Skeletal muscle tissue (tissue), 4 donors: ENCODE data around the gene C2orf92. TPM values are rescaled to one million over a fixed set of nuclear protein-coding genes. Genes with fewer than 3 reads are reported as not detected.

Experiments used
- H3K27ac ChIP-seq: one replicate; pipeline ENCODE4 v1.7.0; 2013; ENCODE audit warnings: mild to moderate bottlenecking, low read depth, low read length, inconsistent platforms
- H3K27me3 ChIP-seq, 3 donors: one replicate each; pipeline ENCODE4 v1.7.0; 2013; ENCODE audit warnings: low read length in 3 of 3; ENCODE audit not compliant: control insufficient read depth in 3 of 3, insufficient read depth in 3 of 3
- H3K36me3 ChIP-seq, 3 donors: one replicate each; pipeline ENCODE4 v1.7.0; 2013; ENCODE audit warnings: low read length in 3 of 3; ENCODE audit not compliant: control insufficient read depth in 3 of 3, insufficient read depth in 3 of 3
- H3K4me1 ChIP-seq, 3 donors: one replicate each; pipeline ENCODE4 v1.7.0; 2013; ENCODE audit warnings: low read length in 3 of 3, mild to moderate bottlenecking in 3 of 3; ENCODE audit not compliant: control insufficient read depth in 3 of 3, insufficient read depth in 3 of 3
- H3K4me3 ChIP-seq, 3 donors: one replicate each; pipeline ENCODE4 v1.7.0; 2013; ENCODE audit warnings: low read length in 3 of 3
- H3K9ac ChIP-seq, 3 donors: one replicate each; pipeline ENCODE4 v1.7.0; 2013; ENCODE audit warnings: low read length in 3 of 3, mild to moderate bottlenecking in 3 of 3, moderate library complexity in 2 of 3, low read depth in 1 of 3
- H3K9me3 ChIP-seq, 3 donors: one replicate each; pipeline ENCODE4 v1.7.0; 2013; ENCODE audit warnings: low read length in 3 of 3; ENCODE audit not compliant: control insufficient read depth in 3 of 3
- total RNA-seq: library from RNA; depleted of rRNA; stranded (reverse); fragments of >200 nt; gene quantifications from one replicate; pipeline ENCODE4 v1.2.3, GENCODE V29; 2014
- donor health status: Osteomylitis.

The C2orf92 gene
- total RNA-seq, 1 donor from 2014 or later, result 4.7 TPM

- H3K9me3 ChIP-seq, result no peaks in the 10 kb centered on the region
- H3K4me1 ChIP-seq, result no peaks in the 10 kb centered on the region
- H3K36me3 ChIP-seq, result no peaks in the 10 kb centered on the region
- H3K4me3 ChIP-seq, result no peak overlapping the region
- no peak overlapping the region for H3K27ac ChIP-seq
- H3K27me3 ChIP-seq, result peaks cover 0 to under 1% (median 0%) of the 10 kb centered on the region in 3 donors
- no peak overlapping the region for H3K9ac ChIP-seq
Measured at GRCh38 chr2:97712693-97713295, 43.3 kb downstream of the C2orf92 start.

DNA sequence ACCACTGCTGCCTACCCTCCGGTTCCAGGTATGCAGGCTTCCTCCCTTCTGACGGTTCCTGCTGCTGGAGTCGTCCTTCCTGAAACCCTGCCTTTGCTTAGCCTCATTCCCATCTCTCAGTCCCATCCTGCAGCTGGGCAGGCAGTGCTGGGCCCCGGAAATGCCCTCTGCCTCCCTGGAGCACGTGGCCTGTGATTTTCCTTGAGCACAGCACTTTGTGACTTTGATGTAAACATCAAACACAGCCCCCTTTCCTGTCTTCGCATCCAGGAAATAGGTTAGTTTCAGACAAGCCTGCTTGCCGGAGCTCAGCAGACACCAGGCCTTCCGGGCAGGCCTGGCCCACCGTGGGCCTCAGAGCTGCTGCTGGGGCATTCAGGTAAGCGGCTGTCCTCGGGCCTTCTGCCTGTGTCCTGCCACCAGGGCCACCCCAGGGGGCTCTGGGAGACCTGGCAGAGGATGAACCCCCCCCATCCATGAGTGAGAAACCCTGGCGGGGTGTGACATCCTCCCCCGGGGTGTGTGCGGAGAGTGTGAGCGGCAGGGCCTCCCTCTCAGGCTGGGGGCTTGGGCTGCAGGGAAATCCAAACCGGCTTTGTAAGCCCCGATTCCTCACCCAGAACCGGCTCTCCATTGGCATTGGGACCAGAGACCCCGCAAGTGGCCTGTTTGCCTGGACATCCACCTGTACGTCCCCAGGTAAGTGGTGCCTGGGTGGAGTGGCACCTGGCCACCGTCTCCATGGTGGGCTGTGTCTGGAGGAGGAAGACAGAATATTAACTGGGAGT, 44.0 kb downstream of the C2orf92 start, which contains the start of gene ZAP70:
Gene ZAP70, plus strand, starts transcription at position 281 of the 788 bp plus-strand sequence. CDS start 10,461 bp downstream, outside the sequence.
- Histone ChIP-seq H3K9ac (no peak within 1 kb of the TSS), H3K27me3 (peaks cover 0 to 5% (median 0%) of the 10 kb centered on the region in 3 donors), H3K27ac (no peak within 1 kb of the TSS), H3K9me3 (no peaks in the 10 kb centered on the region), H3K36me3 (no peaks in the 10 kb centered on the region), H3K4me3 (no peak within 1 kb of the TSS), H3K4me1 (no peaks in the 10 kb centered on the region)

DNA sequence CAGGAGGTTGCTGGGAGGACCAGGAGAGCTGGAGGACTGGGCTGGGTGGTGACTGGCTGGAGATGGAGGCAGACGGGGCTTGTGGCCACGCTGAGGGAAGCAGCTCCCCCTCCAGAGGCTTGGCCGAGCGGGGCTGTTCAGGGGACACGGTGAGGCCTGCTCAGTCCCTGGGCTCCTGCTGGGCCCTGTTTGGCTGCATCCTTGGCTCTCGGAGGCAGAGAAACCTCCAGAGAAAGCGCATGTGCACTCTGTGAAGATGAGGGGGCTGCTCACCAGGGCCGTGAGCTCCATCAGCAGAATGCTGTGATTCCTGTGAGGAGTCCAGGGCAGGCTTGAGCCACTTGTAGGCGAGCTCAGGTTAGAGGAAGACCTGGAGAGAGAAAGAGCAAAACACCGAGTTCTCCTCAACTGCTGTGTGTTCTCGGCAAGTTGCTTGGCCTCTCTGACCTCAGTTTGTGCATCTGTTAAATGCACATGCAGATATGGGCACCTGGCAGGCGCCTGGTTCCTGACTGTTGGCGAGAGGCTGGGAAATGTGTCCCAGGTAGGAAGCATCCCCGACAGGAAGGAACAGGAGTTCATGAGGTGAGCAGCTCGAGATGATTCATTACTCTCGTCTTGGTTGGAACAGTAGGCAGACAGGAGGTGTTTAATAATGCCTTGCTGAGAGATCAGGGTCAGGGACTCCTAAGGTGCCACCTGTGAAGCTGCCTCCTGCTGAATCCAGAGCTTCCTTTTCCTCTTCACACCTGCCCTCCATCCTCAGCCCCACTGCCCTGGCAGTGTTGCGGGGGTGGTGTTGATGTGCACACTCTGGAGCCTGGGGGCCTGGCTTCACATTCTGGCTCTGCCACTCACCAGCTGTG, 44.8 kb downstream of the C2orf92 start:
- Histone ChIP-seq H3K27ac (no peak overlapping the region), H3K9ac (no peak overlapping the region), H3K4me1 (no peaks in the 10 kb centered on the region), H3K9me3 (no peaks in the 10 kb centered on the region), H3K36me3 (no peaks in the 10 kb centered on the region), H3K27me3 (peaks cover 0 to 7% (median 0%) of the 10 kb centered on the region in 3 donors), H3K4me3 (no peak overlapping the region)

GRCh38 chr2:97714950-97715652, 45.6 kb downstream of the C2orf92 start:
- no peak overlapping the region for H3K4me3 ChIP-seq
- no peak overlapping the region for H3K27ac ChIP-seq
- peaks cover 0 to 7% (median 0%) of the 10 kb centered on the region in 3 donors for H3K27me3 ChIP-seq

GRCh38 chr2:97715951-97716694, 46.6 kb downstream of the C2orf92 start:
- Histone ChIP-seq H3K9me3 (no peaks in the 10 kb centered on the region), H3K9ac (no peak overlapping the region), H3K4me1 (no peaks in the 10 kb centered on the region), H3K27ac (no peak overlapping the region), H3K27me3 (peaks cover 0 to 7% (median 0%) of the 10 kb centered on the region in 3 donors), H3K36me3 (no peaks in the 10 kb centered on the region), H3K4me3 (no peak overlapping the region)

More at GRCh38 chr2:97714950-97715652, 45.6 kb downstream of the C2orf92 start:
- no peak overlapping the region for H3K9ac ChIP-seq
- H3K4me1 ChIP-seq, result no peaks in the 10 kb centered on the region
- no peaks in the 10 kb centered on the region for H3K36me3 ChIP-seq
- no peaks in the 10 kb centered on the region for H3K9me3 ChIP-seq

DNA sequence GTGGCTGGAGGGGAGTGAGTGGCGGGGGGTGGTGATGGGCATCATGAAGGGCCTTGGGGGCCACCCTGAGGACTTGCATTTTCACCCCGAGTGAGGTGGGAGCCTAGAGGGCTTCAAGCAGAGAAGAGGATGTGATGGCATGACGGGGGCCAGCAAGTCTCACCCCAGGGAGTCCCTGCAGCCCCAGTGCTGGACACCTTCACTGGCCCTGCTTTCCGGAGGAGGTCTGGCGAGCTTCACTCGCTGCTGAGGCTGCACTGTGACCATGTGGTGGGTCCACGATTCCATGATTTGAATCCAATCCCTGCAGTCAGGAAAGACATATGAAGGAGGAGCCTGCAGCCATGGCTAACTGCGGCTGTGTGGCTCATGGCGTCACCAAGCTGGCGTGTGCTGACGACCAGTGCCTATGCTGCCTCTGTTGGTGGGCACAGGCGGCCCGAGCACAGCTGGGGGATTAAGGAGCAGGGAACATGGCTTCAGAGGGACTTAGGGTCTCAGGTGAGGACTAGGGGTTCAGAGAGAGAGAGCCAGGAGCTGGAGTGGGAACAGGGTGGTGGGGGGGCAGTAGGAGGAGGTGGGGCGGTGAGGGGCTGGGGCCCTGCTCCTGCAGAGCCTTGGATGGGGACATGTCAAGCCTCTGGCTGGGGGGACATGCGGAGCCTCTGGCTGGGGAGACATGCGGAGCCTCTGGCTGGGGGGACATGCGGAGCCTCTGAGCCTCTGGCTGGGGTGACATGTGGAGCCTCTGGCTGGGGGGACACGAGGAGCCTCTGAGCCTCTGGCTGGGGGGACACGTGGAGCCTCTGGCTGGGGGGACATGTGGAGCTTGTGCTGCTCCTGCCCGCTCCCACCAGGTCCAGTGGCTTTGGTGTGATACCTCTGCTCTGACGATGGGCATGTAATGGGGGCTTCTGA, 47.4 kb downstream of the C2orf92 start:
- Histone ChIP-seq H3K36me3 (no peaks in the 10 kb centered on the region), H3K9me3 (no peaks in the 10 kb centered on the region), H3K27ac (no peak overlapping the region), H3K27me3 (peaks cover 0 to 7% (median 0%) of the 10 kb centered on the region in 3 donors), H3K4me3 (no peak overlapping the region), H3K4me1 (no peaks in the 10 kb centered on the region), H3K9ac (no peak overlapping the region)

- Histone ChIP-seq H3K4me3 (no peak overlapping the region), H3K27me3 (peaks cover 0 to 7% (median 0%) of the 10 kb centered on the region in 3 donors), H3K4me1 (no peaks in the 10 kb centered on the region), H3K36me3 (no peaks in the 10 kb centered on the region), H3K9ac (no peak overlapping the region), H3K27ac (no peak overlapping the region), H3K9me3 (no peaks in the 10 kb centered on the region)
Measured at GRCh38 chr2:97717613-97717995, 48.1 kb downstream of the C2orf92 start.

- no peaks in the 10 kb centered on the region for H3K4me1 ChIP-seq
- no peak overlapping the region for H3K27ac ChIP-seq
- peaks cover 0 to 7% (median 0%) of the 10 kb centered on the region in 3 donors for H3K27me3 ChIP-seq
- no peaks in the 10 kb centered on the region for H3K9me3 ChIP-seq
- no peaks in the 10 kb centered on the region for H3K36me3 ChIP-seq
- H3K4me3 ChIP-seq, result no peak overlapping the region
- no peak overlapping the region for H3K9ac ChIP-seq
Measured at GRCh38 chr2:97718051-97718882, 48.8 kb downstream of the C2orf92 start.
